Glomerular endothelial cell (primary cell): Measurements from ENCODE around the gene TUBGCP5. TPM values are rescaled to one million over a fixed set of nuclear protein-coding genes. Genes with fewer than 3 reads are reported as not detected.

ENCODE experiments used
- DNase-seq: peaks from one replicate; pipeline ENCODE4 v3.0.0-alpha.2; 2011; ENCODE audit warnings: low read depth, low spot score; ENCODE audit errors: extremely low read depth
- total RNA-seq: library from RNA; depleted of rRNA; stranded (reverse); fragments of >200 nt; gene quantifications from 2 replicates; pipeline ENCODE4 v1.2.3, GENCODE V29; 2015

TUBGCP5 gene
- total RNA-seq, 1 donor from 2014 or later, result 14.7 TPM

GRCh38 chr15:22979238-22980188 is 59.9 kb downstream of the TUBGCP5 start:
- no peak for DNase-seq

- no peak for DNase-seq
Observed at GRCh38 chr15:22978691-22979237, 60.6 kb downstream of the TUBGCP5 start.

GRCh38 chr15:22974745-22975144 is 64.6 kb downstream of the TUBGCP5 start:
- DNase-seq, result no peak

GRCh38 chr15:22973987-22974386 is 65.4 kb downstream of the TUBGCP5 start:
- no peak for DNase-seq

- DNase-seq, result no peak
Observed at GRCh38 chr15:22973286-22973685, 66.1 kb downstream of the TUBGCP5 start.

- DNase-seq, result no peak
Observed at GRCh38 chr15:22969489-22969888, 69.9 kb downstream of the TUBGCP5 start.

- DNase-seq, result no peak
Observed at GRCh38 chr15:22968366-22968765, 71.0 kb downstream of the TUBGCP5 start.

GRCh38 chr15:22967084-22967770 is 72.1 kb downstream of the TUBGCP5 start:
- no peak for DNase-seq

- no peak for DNase-seq
Observed at GRCh38 chr15:22966321-22967083, 72.9 kb downstream of the TUBGCP5 start.

- no peak for DNase-seq
Observed at GRCh38 chr15:22963641-22964040, 75.7 kb downstream of the TUBGCP5 start.

- DNase-seq, result no peak
Observed at GRCh38 chr15:22962611-22963010, 76.8 kb downstream of the TUBGCP5 start.

- no peak for DNase-seq
Observed at GRCh38 chr15:22961762-22962161, 77.6 kb downstream of the TUBGCP5 start.

- DNase-seq, result no peak
Observed at GRCh38 chr15:22960556-22960955, 78.8 kb downstream of the TUBGCP5 start.

- no peak for DNase-seq
Observed at GRCh38 chr15:22960126-22960525, 79.2 kb downstream of the TUBGCP5 start.

GRCh38 chr15:22959321-22960101 is 79.9 kb downstream of the TUBGCP5 start:
- no peak for DNase-seq

GRCh38 chr15:22958487-22959280 is 80.7 kb downstream of the TUBGCP5 start:
- DNase-seq, result no peak

- DNase-seq, result no peak
Observed at GRCh38 chr15:22956978-22957260, 82.5 kb downstream of the TUBGCP5 start.

GRCh38 chr15:22956257-22956977 is 83.0 kb downstream of the TUBGCP5 start:
- DNase-seq, result no peak
